Neural progenitor cell (in vitro differentiated cells): ENCODE measurements around the gene PCNX2. TPM values are rescaled to one million over a fixed set of nuclear protein-coding genes. Genes with fewer than 3 reads are reported as not detected.

Experiments
- DNase-seq: peaks from one replicate; pipeline ENCODE4 v3.0.0-alpha.2; 2016; ENCODE audit warnings: low spot score
- H2AFZ ChIP-seq: fragments of 200-600 bp; sonication (generic); replicated peaks from 2 replicates; pipeline ENCODE4 v1.6.1; 2016; ENCODE audit warnings: antibody characterized with exemption
- H3F3A ChIP-seq: fragments of 200-600 bp; sonication (generic); 2 replicates; pipeline ENCODE4 v1.6.1; 2016; ENCODE audit warnings: antibody characterized with exemption, low read depth
- H3K27ac ChIP-seq: fragments of 200-600 bp; sonication (generic); 2 replicates; pipeline ENCODE4 v1.5.1; 2016; ENCODE audit warnings: mild to moderate bottlenecking
- H3K27me3 ChIP-seq: fragments of 200-600 bp; sonication (generic); 2 replicates; pipeline ENCODE4 v1.6.1; 2016; ENCODE audit warnings: mild to moderate bottlenecking, moderate library complexity
- H3K36me3 ChIP-seq: fragments of 200-600 bp; sonication (generic); 2 replicates; pipeline ENCODE4 v1.5.1; 2016
- H3K4me1 ChIP-seq: fragments of 200-600 bp; sonication (generic); 2 replicates; pipeline ENCODE4 v1.6.1; 2016; ENCODE audit warnings: mixed run types
- H3K4me2 ChIP-seq: fragments of 200-600 bp; sonication (generic); 2 replicates; pipeline ENCODE4 v1.6.1; 2016
- H3K4me3 ChIP-seq: fragments of 200-600 bp; sonication (generic); 2 replicates; pipeline ENCODE4 v1.5.1; 2016
- H3K79me2 ChIP-seq: fragments of 200-600 bp; sonication (generic); 2 replicates; pipeline ENCODE4 v1.6.1; 2016; ENCODE audit warnings: low read depth
- H3K9ac ChIP-seq: fragments of 200-600 bp; sonication (generic); 2 replicates; pipeline ENCODE4 v1.6.1; 2016
- H3K9me3 ChIP-seq: fragments of 200-600 bp; sonication (generic); 2 replicates; pipeline ENCODE4 v1.5.1; 2016; ENCODE audit warnings: low read depth
- H4K20me1 ChIP-seq: fragments of 200-600 bp; sonication (generic); 2 replicates; pipeline ENCODE4 v1.6.1; 2016; ENCODE audit warnings: low read depth
- H3K27ac Mint-ChIP-seq: 3 replicates; pipeline ENCODE4 v1.8.0; 2021; ENCODE audit warnings: mixed read lengths
- H3K27me3 Mint-ChIP-seq: 2 replicates; pipeline ENCODE4 v1.8.0; 2022; ENCODE audit warnings: low read depth, mild to moderate bottlenecking, inconsistent platforms, moderate library complexity, mixed read lengths; ENCODE audit not compliant: insufficient read depth
- H3K36me3 Mint-ChIP-seq: 3 replicates; pipeline ENCODE4 v1.8.0; 2021; ENCODE audit warnings: mixed read lengths
- H3K4me1 Mint-ChIP-seq: 3 replicates; pipeline ENCODE4 v1.8.0; 2021; ENCODE audit warnings: mixed read lengths
- H3K4me3 Mint-ChIP-seq: 3 replicates; pipeline ENCODE4 v1.8.0; 2021; ENCODE audit warnings: mild to moderate bottlenecking, moderate library complexity, mixed read lengths
- H3K9me3 Mint-ChIP-seq: 3 replicates; pipeline ENCODE4 v1.8.0; 2020; ENCODE audit warnings: mixed read lengths
- CTCF ChIP-seq: fragments of 200-600 bp; sonication (generic); IDR thresholded peaks from 2 replicates; pipeline ENCODE4 v1.5.1; 2017; ENCODE audit warnings: antibody characterized with exemption, mild to moderate bottlenecking
- EZH2 ChIP-seq: fragments of 200-600 bp; sonication (generic); IDR thresholded peaks from 2 replicates; pipeline ENCODE4 v1.6.1; 2017; ENCODE audit warnings: antibody characterized with exemption, mild to moderate bottlenecking, moderate library complexity
- EZH2phosphoT487 ChIP-seq: fragments of 200-600 bp; sonication (generic); IDR thresholded peaks from 2 replicates; pipeline ENCODE4 v1.6.1; 2017; ENCODE audit warnings: antibody characterized with exemption
- total RNA-seq: library from RNA; depleted of rRNA; stranded (reverse); fragments of >200 nt; gene quantifications from 2 replicates; pipeline ENCODE4 v1.2.3, GENCODE V29; 2015; ENCODE audit warnings: low replicate concordance

PCNX2 gene
- total RNA-seq, 1 donor from 2014 or later: 30.8 TPM

DNA sequence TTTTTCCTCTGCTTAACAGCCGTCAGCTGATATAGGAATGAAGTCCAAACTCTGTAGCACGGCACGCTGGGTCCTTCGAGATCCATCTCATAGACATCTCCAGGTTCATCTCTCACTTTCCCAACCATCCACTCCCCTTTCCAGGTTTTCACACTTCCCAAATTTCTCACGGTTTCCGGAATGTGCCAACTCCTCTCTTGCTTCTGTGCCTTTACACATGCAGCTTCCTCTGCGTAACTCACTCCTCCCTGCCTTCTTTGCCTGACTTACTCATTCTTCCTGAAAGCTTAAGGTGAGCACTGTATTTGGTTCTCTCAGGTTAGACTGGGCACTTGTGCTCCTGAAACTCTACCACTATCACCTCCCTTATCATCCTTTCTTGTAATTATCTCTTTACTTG lies 168.4 kb downstream of the PCNX2 start:
- no peaks in the 10 kb centered on the region for H3K9me3 ChIP-seq
- no peaks in the 10 kb centered on the region for H3F3A ChIP-seq
- no peaks in the 10 kb centered on the region for H3K36me3 ChIP-seq
- H3K27ac Mint-ChIP-seq: no peak overlapping the region
- no peaks in the 10 kb centered on the region for H3K27me3 Mint-ChIP-seq
- peaks cover 6% of the 10 kb centered on the region for H3K4me1 Mint-ChIP-seq
- no peaks in the 10 kb centered on the region for H3K79me2 ChIP-seq
- H3K27ac ChIP-seq: no peak overlapping the region
- no peak overlapping the region for H2AFZ ChIP-seq
- H3K4me3 ChIP-seq: no peak overlapping the region
- no peaks in the 10 kb centered on the region for H4K20me1 ChIP-seq
- no peak overlapping the region for H3K9ac ChIP-seq
- no peaks in the 10 kb centered on the region for H3K9me3 Mint-ChIP-seq
- no peak overlapping the region for H3K4me3 Mint-ChIP-seq
- no peak overlapping the region for H3K4me2 ChIP-seq
- DNase-seq: no peak
- peaks cover 8% of the 10 kb centered on the region for H3K36me3 Mint-ChIP-seq
- H3K27me3 ChIP-seq: no peaks in the 10 kb centered on the region
- no peak for TF ChIP-seq EZH2
- no peak for TF ChIP-seq EZH2phosphoT487
- no peak for TF ChIP-seq CTCF
- H3K4me1 ChIP-seq: no peaks in the 10 kb centered on the region

DNA sequence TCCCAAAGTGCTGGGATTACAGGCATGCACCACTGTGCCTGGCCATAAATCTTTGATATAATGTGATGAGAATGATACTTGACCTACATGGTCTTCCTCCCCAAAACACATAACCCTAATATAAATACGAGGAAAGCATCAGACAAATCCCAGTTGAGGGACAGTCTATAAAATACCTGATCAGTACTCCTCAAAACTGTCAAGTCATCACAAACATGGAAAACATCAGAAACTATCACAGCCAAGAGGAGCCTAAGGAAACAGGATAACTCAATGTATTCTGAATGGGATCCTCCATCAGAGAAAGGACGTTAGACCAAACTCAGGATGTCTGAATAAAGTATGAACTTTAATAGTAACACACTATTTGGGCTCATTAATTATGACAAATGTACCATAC lies 172.7 kb downstream of the PCNX2 start:
- Histone ChIP-seq H3K4me3 (no peak overlapping the region), H3K36me3 (no peaks in the 10 kb centered on the region), H3K79me2 (no peaks in the 10 kb centered on the region), H3K4me1 (no peaks in the 10 kb centered on the region), H3K9ac (no peak overlapping the region), H3K4me2 (no peak overlapping the region), H3K9me3 (no peaks in the 10 kb centered on the region), H3K27me3 (no peaks in the 10 kb centered on the region), H2AFZ (no peak overlapping the region), H3F3A (no peaks in the 10 kb centered on the region), H4K20me1 (no peaks in the 10 kb centered on the region), H3K27ac (no peak overlapping the region)
- no peak for DNase-seq
- H3K27ac Mint-ChIP-seq: no peak overlapping the region
- H3K36me3 Mint-ChIP-seq: no peaks in the 10 kb centered on the region
- H3K4me1 Mint-ChIP-seq: no peaks in the 10 kb centered on the region
- H3K27me3 Mint-ChIP-seq: no peaks in the 10 kb centered on the region
- H3K9me3 Mint-ChIP-seq: no peaks in the 10 kb centered on the region
- no peak overlapping the region for H3K4me3 Mint-ChIP-seq
- TF ChIP-seq EZH2phosphoT487 (no peak), EZH2 (no peak), CTCF (no peak)

- Histone ChIP-seq H3K9ac (no peak overlapping the region), H3K27me3 (no peaks in the 10 kb centered on the region), H3K4me2 (no peak overlapping the region), H3K79me2 (no peaks in the 10 kb centered on the region), H3K4me3 (no peak overlapping the region), H3K36me3 (no peaks in the 10 kb centered on the region), H3F3A (no peaks in the 10 kb centered on the region), H2AFZ (no peak overlapping the region), H3K4me1 (no peaks in the 10 kb centered on the region), H3K9me3 (no peaks in the 10 kb centered on the region), H4K20me1 (no peaks in the 10 kb centered on the region), H3K27ac (no peak overlapping the region)
- no peak for TF ChIP-seq CTCF
- no peak for TF ChIP-seq EZH2phosphoT487
- no peak for TF ChIP-seq EZH2
- no peak for DNase-seq
- H3K4me1 Mint-ChIP-seq: no peaks in the 10 kb centered on the region
- no peak overlapping the region for H3K4me3 Mint-ChIP-seq
- H3K9me3 Mint-ChIP-seq: no peaks in the 10 kb centered on the region
- no peaks in the 10 kb centered on the region for H3K27me3 Mint-ChIP-seq
- no peak overlapping the region for H3K27ac Mint-ChIP-seq
- no peaks in the 10 kb centered on the region for H3K36me3 Mint-ChIP-seq
Observed at GRCh38 chr1:233121947-233122559, 173.5 kb downstream of the PCNX2 start.
